Esophagus squamous epithelium (tissue), 5 donors: ENCODE results near the gene MPP4. TPM values are rescaled to one million over a fixed set of nuclear protein-coding genes. Genes with fewer than 3 reads are reported as not detected.

Experiments
- DNase-seq: peaks from one replicate; lab custom pipeline; 2025; lab: John Stamatoyannopoulos, UW
- H3K27ac ChIP-seq, 4 donors: fragments of 200-600 bp; sonication (generic); one replicate each; pipeline ENCODE4 v1.5.1; 2016 to 2019; ENCODE audit warnings: mild to moderate bottlenecking in 1 of 4
- H3K27me3 ChIP-seq, 4 donors: fragments of 200-600 bp; sonication (generic); 1 replicate in 3 of 4; 2 replicates in 1 of 4; pipeline versions ENCODE4 v1.5.1 to v1.6.0; 2017 to 2021; ENCODE audit warnings: antibody characterized with exemption in 1 of 4
- H3K36me3 ChIP-seq, 3 donors: fragments of 200-600 bp; sonication (generic); one replicate each; pipeline ENCODE4 v1.5.1; 2016 to 2019
- H3K4me1 ChIP-seq, 3 donors: fragments of 200-600 bp; sonication (generic); one replicate each; pipeline ENCODE4 v1.5.1; 2017 to 2019
- H3K4me3 ChIP-seq, 4 donors: fragments of 200-600 bp; sonication (generic); 1 replicate in 3 of 4; 2 replicates in 1 of 4; pipeline ENCODE4 v1.5.1; 2016 to 2019; ENCODE audit warnings: mild to moderate bottlenecking in 2 of 4, moderate library complexity in 1 of 4
- H3K9me3 ChIP-seq, 3 donors: fragments of 200-600 bp; sonication (generic); one replicate each; pipeline ENCODE4 v1.5.1; 2016 to 2019
- POLR2A ChIP-seq, 4 donors: fragments of 450-650 bp; IDR thresholded peaks; one replicate each; pipeline ENCODE4 v1.6.1; 2017; ENCODE audit warnings: antibody characterized with exemption in 4 of 4, mild to moderate bottlenecking in 4 of 4, moderate library complexity in 3 of 4
- WGBS, 2 donors: methylation state at CpG; one replicate each; pipeline ENCODE4 v1.1.5; 2018; 5-methylcytosine and 5-hydroxymethylcytosine counted together
- intact Hi-C: fragments of 100-400 bp; cut with DNase I; formaldehyde crosslinking; loops from one replicate; pipeline ENCODE4 v1.15.0; 2022
- total RNA-seq, 4 donors: library from RNA; depleted of rRNA; stranded (reverse); fragments of >200 nt; gene quantifications; one replicate each; pipeline ENCODE4 v1.1.0, GENCODE V29; 2016
- TF ChIP-seq, protein P1 (sequence below), 6 experiments: fragments of 450-650 bp in 4 of 6; fragments of 200-600 bp in 2 of 6; sonication (generic) in 2 of 6; IDR thresholded peaks; one replicate each; pipeline ENCODE4 v1.5.1; 2016 to 2019; ENCODE audit warnings: antibody characterized with exemption in 6 of 6, mild to moderate bottlenecking in 4 of 6, moderate library complexity in 4 of 6
- donor health status: DM: yes; HTN: yes; CAD: no.

MPP4 gene, protein sequence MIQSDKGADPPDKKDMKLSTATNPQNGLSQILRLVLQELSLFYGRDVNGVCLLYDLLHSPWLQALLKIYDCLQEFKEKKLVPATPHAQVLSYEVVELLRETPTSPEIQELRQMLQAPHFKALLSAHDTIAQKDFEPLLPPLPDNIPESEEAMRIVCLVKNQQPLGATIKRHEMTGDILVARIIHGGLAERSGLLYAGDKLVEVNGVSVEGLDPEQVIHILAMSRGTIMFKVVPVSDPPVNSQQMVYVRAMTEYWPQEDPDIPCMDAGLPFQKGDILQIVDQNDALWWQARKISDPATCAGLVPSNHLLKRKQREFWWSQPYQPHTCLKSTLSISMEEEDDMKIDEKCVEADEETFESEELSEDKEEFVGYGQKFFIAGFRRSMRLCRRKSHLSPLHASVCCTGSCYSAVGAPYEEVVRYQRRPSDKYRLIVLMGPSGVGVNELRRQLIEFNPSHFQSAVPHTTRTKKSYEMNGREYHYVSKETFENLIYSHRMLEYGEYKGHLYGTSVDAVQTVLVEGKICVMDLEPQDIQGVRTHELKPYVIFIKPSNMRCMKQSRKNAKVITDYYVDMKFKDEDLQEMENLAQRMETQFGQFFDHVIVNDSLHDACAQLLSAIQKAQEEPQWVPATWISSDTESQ
- under 1 TPM in 1 of 4 donors, not detected in 3; 0.19 TPM for total RNA-seq

DNA sequence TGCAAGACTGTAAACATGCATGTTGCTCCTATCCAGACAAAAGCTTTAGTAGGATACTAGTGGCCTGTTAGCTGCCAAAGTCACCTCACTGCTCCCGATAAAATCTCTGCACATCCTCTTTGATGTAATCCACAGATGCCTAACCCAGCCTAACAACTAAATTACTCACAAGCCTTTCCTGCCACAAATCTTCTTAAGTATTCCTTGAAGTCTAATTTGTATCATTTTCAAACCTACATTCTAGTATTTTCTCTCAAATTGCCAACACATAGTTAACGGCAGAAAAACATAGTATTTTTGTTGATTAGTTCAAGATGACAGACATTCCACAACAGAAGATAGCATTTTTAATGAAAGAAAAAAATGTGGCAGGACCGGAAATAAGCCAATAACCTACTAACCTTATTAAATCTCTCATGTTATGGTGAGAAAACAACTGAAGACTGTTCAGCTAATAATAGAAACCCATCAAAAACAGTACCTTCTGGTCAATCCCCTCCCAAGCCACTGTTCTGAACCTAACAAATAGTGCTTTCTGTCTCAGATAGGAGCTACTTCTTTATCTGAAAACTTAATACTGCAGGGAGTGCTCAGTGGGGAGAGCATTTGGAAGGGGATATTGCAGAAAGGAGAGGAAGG lies at the start of gene MPP4:
MPP4 (minus strand) TSS at position 57 of the 639 bp plus-strand sequence. CDS start 4,690 bp downstream, outside the sequence.
- intact Hi-C loops: no loop called here
- Histone ChIP-seq H3K27me3 (no peaks in the 10 kb centered on the region), H3K27ac (peak within 1 kb of the TSS in 2 of 4 donors; percentile 22 to 26), H3K9me3 (no peaks in the 10 kb centered on the region), H3K36me3 (peaks cover 0 to 38% (median 5%) of the 10 kb centered on the region in 3 donors), H3K4me3 (no peak within 1 kb of the TSS), H3K4me1 (peaks cover 0 to 5% (median 0%) of the 10 kb centered on the region in 3 donors)
- DNase-seq: no peak
- no peak for TF ChIP-seq POLR2A (IDR thresholded peaks at IDR 0.05)
- TF ChIP-seq, protein P1, sequence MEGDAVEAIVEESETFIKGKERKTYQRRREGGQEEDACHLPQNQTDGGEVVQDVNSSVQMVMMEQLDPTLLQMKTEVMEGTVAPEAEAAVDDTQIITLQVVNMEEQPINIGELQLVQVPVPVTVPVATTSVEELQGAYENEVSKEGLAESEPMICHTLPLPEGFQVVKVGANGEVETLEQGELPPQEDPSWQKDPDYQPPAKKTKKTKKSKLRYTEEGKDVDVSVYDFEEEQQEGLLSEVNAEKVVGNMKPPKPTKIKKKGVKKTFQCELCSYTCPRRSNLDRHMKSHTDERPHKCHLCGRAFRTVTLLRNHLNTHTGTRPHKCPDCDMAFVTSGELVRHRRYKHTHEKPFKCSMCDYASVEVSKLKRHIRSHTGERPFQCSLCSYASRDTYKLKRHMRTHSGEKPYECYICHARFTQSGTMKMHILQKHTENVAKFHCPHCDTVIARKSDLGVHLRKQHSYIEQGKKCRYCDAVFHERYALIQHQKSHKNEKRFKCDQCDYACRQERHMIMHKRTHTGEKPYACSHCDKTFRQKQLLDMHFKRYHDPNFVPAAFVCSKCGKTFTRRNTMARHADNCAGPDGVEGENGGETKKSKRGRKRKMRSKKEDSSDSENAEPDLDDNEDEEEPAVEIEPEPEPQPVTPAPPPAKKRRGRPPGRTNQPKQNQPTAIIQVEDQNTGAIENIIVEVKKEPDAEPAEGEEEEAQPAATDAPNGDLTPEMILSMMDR (IDR thresholded peaks at IDR 0.05): no peak
- WGBS, 2 donors: 38 to 60% methylated on average over 3 of the region's 3 CpGs

DNA sequence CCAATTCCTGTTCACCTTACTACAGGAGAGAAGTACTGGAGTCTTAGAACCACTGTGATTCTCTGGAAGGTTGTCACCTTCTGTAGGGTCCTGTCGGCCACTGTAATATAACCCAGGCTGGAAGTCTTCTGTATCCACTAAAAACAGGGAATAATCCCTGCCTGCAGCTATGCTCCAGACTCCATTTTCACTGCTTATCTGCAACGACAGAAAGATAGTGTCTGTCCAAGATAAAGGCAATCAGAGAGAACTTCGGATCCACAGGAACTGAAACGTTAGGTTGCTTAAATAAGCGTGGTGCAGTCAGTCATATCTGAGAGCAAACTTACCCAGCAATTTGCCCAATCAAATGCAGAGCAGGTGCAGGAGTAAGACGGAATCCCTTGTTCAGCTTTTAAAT lies 48.1 kb upstream of the MPP4 start:
- Histone ChIP-seq H3K4me1 (no peaks in the 10 kb centered on the region), H3K27ac (no peak overlapping the region), H3K4me3 (no peak overlapping the region), H3K36me3 (peaks cover 0 to 78% (median 10%) of the 10 kb centered on the region in 3 donors), H3K9me3 (no peaks in the 10 kb centered on the region), H3K27me3 (no peaks in the 10 kb centered on the region)
- DNase-seq: no peak
- no peak for TF ChIP-seq POLR2A (IDR thresholded peaks at IDR 0.05)
- TF ChIP-seq, protein P1 (IDR thresholded peaks at IDR 0.05): no peak
- intact Hi-C loops: no loop called here
- WGBS, 2 donors: 83% methylated on average over 6 of the region's 6 CpGs

DNA sequence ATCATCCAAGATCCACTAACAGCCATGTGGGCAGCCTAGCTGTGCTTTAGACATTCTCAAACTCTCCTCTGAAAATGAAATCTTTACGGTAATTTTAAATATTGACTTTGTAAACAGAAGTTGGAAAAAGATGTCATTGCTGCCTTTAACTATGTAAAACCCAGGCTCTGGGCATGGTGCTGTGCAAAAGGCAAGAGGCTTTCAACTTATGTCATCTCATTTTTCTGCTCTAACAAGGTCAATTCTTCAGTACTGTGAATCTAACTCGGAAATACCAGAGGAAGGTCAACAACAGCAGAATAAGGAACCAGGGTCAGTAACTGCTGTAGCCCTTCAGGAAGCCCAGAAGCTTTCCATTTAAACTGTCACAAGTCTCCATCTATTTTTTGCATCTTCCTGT lies 37.0 kb upstream of the MPP4 start:
- H3K36me3 ChIP-seq: peaks cover 0 to 82% (median 0%) of the 10 kb centered on the region in 3 donors

DNA sequence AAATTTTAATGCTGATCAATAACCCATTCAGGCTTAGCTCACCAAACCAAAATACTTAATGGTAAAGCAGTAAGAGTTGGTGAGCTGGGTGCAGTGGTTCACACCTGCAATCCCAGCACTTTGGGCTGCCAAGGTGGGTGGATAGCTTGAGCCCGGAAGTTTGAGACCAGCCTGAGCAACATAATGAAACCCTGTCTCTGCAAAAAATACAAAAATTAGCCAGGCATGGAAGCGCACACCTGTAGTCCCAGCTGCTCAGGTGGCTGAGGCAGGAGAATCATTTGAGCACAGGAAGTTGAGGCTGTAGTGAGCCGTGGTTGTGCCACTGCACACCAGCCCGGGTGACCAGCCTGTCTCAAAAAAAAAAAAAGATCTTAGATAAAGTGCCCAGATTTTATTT lies 35.7 kb upstream of the MPP4 start:
- no peak for TF ChIP-seq POLR2A (IDR thresholded peaks at IDR 0.05)
- TF ChIP-seq, protein P1 (IDR thresholded peaks at IDR 0.05): no peak
- Histone ChIP-seq H3K4me3 (no peak overlapping the region), H3K9me3 (no peaks in the 10 kb centered on the region), H3K36me3 (peaks cover 0 to 83% (median 0%) of the 10 kb centered on the region in 3 donors), H3K27me3 (no peaks in the 10 kb centered on the region), H3K4me1 (no peaks in the 10 kb centered on the region), H3K27ac (no peak overlapping the region)
- 75 to 86% methylated on average over 4 of the region's 4 CpGs for WGBS, 2 donors
- intact Hi-C loops: no loop called here
- no peak for DNase-seq

More for the DNA sequence above, 37.0 kb upstream of the MPP4 start:
- 64 to 90% methylated on average over 2 of the region's 2 CpGs for WGBS, 2 donors
- intact Hi-C loops: no loop called here
- Histone ChIP-seq H3K27ac (no peak overlapping the region), H3K4me1 (no peaks in the 10 kb centered on the region), H3K4me3 (no peak overlapping the region), H3K27me3 (no peaks in the 10 kb centered on the region), H3K9me3 (no peaks in the 10 kb centered on the region)
- DNase-seq: no peak
- no peak for TF ChIP-seq POLR2A (IDR thresholded peaks at IDR 0.05)
- TF ChIP-seq, protein P1 (IDR thresholded peaks at IDR 0.05): no peak
